H1 (cell line): Measurements from ENCODE around the gene KIAA1328. TPM values are rescaled to one million over a fixed set of nuclear protein-coding genes. Genes with fewer than 3 reads are reported as not detected.

Experiments
- CTCF ChIA-PET: fragments of 300-600 bp; sonication (Branson Sonifier 250); formaldehyde crosslinking; loops from one replicate; lab custom pipeline; 2021; ENCODE audit not compliant: partially characterized antibody; lab: Charles Lee
- POLR2A ChIA-PET: fragments of 300-600 bp; sonication (Branson Sonifier 250); formaldehyde crosslinking; loops from one replicate; lab custom pipeline; 2021; ENCODE audit warnings: inconsistent platforms; ENCODE audit not compliant: partially characterized antibody; lab: Charles Lee
- DNase-seq, 2 experiments: peaks; one replicate each; pipeline versions ENCODE4 v3.0.0 to v3.0.0-alpha.2; 2010 to 2022; ENCODE audit warnings: low spot score in 2 of 2, low read depth in 1 of 2, mixed read lengths in 1 of 2
- FAIRE-seq: peaks from 2 replicates; lab custom pipeline; 2011; peaks lifted over from hg19 to GRCh38; lab: Jason Lieb, UNC
- H2AFZ ChIP-seq: 2 replicates; pipeline ENCODE4 v1.8.1; 2012; ENCODE audit warnings: low read length, inconsistent platforms
- H2AK5ac ChIP-seq: 2 replicates; pipeline ENCODE4 v1.6.1; 2013; ENCODE audit warnings: low read depth, low read length
- H2BK120ac ChIP-seq: replicated peaks from 2 replicates; pipeline ENCODE3; 2013; ENCODE audit warnings: low read depth, low read length, inconsistent platforms
- H2BK12ac ChIP-seq: 2 replicates; pipeline ENCODE4 v1.6.1; 2013; ENCODE audit warnings: low read depth, low read length
- H2BK15ac ChIP-seq: 2 replicates; pipeline ENCODE4 v1.6.1; 2013; ENCODE audit warnings: low read length
- H2BK20ac ChIP-seq: 2 replicates; pipeline ENCODE4 v1.6.1; 2013; ENCODE audit warnings: low read length
- H2BK5ac ChIP-seq: 2 replicates; pipeline ENCODE4 v1.6.1; 2013; ENCODE audit warnings: low read depth, low read length
- H3K14ac ChIP-seq: 2 replicates; pipeline ENCODE4 v1.6.1; 2013; ENCODE audit warnings: inconsistent platforms; ENCODE audit not compliant: insufficient read length
- H3K18ac ChIP-seq: 2 replicates; pipeline ENCODE4 v1.6.1; 2013; ENCODE audit warnings: low read length; ENCODE audit errors: extremely low read depth
- H3K23ac ChIP-seq: 2 replicates; pipeline ENCODE4 v1.6.1; 2013; ENCODE audit warnings: inconsistent platforms; ENCODE audit not compliant: insufficient read length
- H3K23me2 ChIP-seq: 2 replicates; pipeline ENCODE4 v1.6.1; 2013; ENCODE audit warnings: low read depth, low read length
- H3K27ac ChIP-seq: 2 replicates; pipeline ENCODE4 v1.6.1; 2011; ENCODE audit warnings: low read depth, low read length, inconsistent platforms
- H3K27me3 ChIP-seq, 4 experiments: replicated peaks in 1 of 4; 1 replicate in 1 of 4; 2 replicates in 3 of 4; pipeline versions ENCODE4 v1.6.1 to v1.8.1; 2011 to 2013; ENCODE audit warnings: low read length in 3 of 4, mild to moderate bottlenecking in 3 of 4, inconsistent platforms in 2 of 4, mixed read lengths in 2 of 4, moderate library complexity in 1 of 4; ENCODE audit not compliant: control insufficient read depth in 3 of 4, insufficient read depth in 3 of 4; ENCODE audit errors: extremely low read depth in 1 of 4
- H3K36me3 ChIP-seq, 4 experiments: 2 replicates each; pipeline versions ENCODE4 v1.6.1 to v1.8.1; 2011 to 2013; ENCODE audit warnings: mild to moderate bottlenecking in 4 of 4, low read length in 3 of 4, moderate library complexity in 2 of 4, control low read depth in 1 of 4, inconsistent platforms in 1 of 4; ENCODE audit not compliant: insufficient read depth in 4 of 4, control insufficient read depth in 2 of 4
- H3K4ac ChIP-seq: replicated peaks from 2 replicates; pipeline ENCODE3; 2013; ENCODE audit warnings: low read length, low read depth, mixed read lengths, inconsistent platforms; ENCODE audit not compliant: insufficient read length
- H3K4me1 ChIP-seq, 4 experiments: replicated peaks in 1 of 4; 1 replicate in 1 of 4; 2 replicates in 3 of 4; pipeline versions ENCODE4 v1.6.1 to v1.8.1; 2011 to 2013; ENCODE audit warnings: low read length in 3 of 4, inconsistent platforms in 2 of 4, mixed read lengths in 1 of 4; ENCODE audit not compliant: insufficient read depth in 4 of 4, control insufficient read depth in 3 of 4
- H3K4me2 ChIP-seq, 2 experiments: 2 replicates each; pipeline versions ENCODE4 v1.6.1 to v1.8.1; 2011 to 2013; ENCODE audit warnings: low read depth in 2 of 2, low read length in 2 of 2, control low read depth in 1 of 2, inconsistent platforms in 1 of 2, mild to moderate bottlenecking in 1 of 2; ENCODE audit not compliant: insufficient read depth in 1 of 2
- H3K4me3 ChIP-seq, 4 experiments: fragments of 200-600, 300-600 bp in 1 of 4; sonication (generic), shearing (Covaris generic), sonication (Bioruptor Twin) in 1 of 4; 2 replicates each; pipeline versions ENCODE4 v1.5.1 to v1.8.1; 2011 to 2016; ENCODE audit warnings: low read length in 4 of 4, low read depth in 3 of 4, control low read depth in 2 of 4, inconsistent platforms in 2 of 4, mild to moderate bottlenecking in 2 of 4, mixed read lengths in 1 of 4, moderate library complexity in 1 of 4; ENCODE audit not compliant: insufficient read depth in 2 of 4; ENCODE audit errors: extremely low read depth in 1 of 4
- H3K56ac ChIP-seq: replicated peaks from 2 replicates; pipeline ENCODE3; 2013; ENCODE audit warnings: low read depth, mild to moderate bottlenecking, mixed read lengths, low read length, inconsistent platforms; ENCODE audit not compliant: insufficient read length
- H3K79me1 ChIP-seq: 2 replicates; pipeline ENCODE4 v1.6.1; 2013; ENCODE audit warnings: low read depth, low read length, control low read depth
- H3K79me2 ChIP-seq, 2 experiments: 2 replicates each; pipeline versions ENCODE4 v1.6.1 to v1.8.1; 2012 to 2013; ENCODE audit warnings: low read length in 2 of 2, mild to moderate bottlenecking in 2 of 2, inconsistent platforms in 1 of 2; ENCODE audit not compliant: insufficient read depth in 2 of 2, control insufficient read depth in 1 of 2
- H3K9ac ChIP-seq, 4 experiments: replicated peaks in 1 of 4; 1 replicate in 1 of 4; 2 replicates in 3 of 4; pipeline versions ENCODE4 v1.6.1 to v1.8.1; 2011 to 2013; ENCODE audit warnings: low read depth in 3 of 4, low read length in 3 of 4, control low read depth in 2 of 4, mild to moderate bottlenecking in 2 of 4, moderate library complexity in 2 of 4, inconsistent platforms in 1 of 4; ENCODE audit errors: extremely low read depth in 1 of 4
- H3K9me3 ChIP-seq, 2 experiments: 2 replicates each; pipeline versions ENCODE4 v1.6.1 to v1.8.1; 2012 to 2013; ENCODE audit warnings: mild to moderate bottlenecking in 2 of 2, moderate library complexity in 2 of 2, control low read depth in 1 of 2, inconsistent platforms in 1 of 2, low read depth in 1 of 2, low read length in 1 of 2, mixed read lengths in 1 of 2; ENCODE audit not compliant: insufficient read depth in 2 of 2
- H4K20me1 ChIP-seq, 2 experiments: replicated peaks in 1 of 2; 2 replicates each; pipeline versions ENCODE3 to v1.8.1; 2011 to 2013; ENCODE audit warnings: inconsistent platforms in 2 of 2, low read length in 2 of 2, mild to moderate bottlenecking in 1 of 2; ENCODE audit not compliant: insufficient read depth in 2 of 2, control insufficient read depth in 1 of 2
- H4K5ac ChIP-seq: 2 replicates; pipeline ENCODE4 v1.6.1; 2013; ENCODE audit warnings: low read length, low read depth, mixed read lengths, inconsistent platforms; ENCODE audit not compliant: insufficient read length
- H4K8ac ChIP-seq: 2 replicates; pipeline ENCODE4 v1.8.0; 2013; ENCODE audit warnings: mild to moderate bottlenecking, moderate library complexity, low read length, inconsistent platforms; ENCODE audit not compliant: insufficient read depth; ENCODE audit errors: extremely low read depth
- H4K91ac ChIP-seq: replicated peaks from 2 replicates; pipeline ENCODE3; 2013; ENCODE audit warnings: low read length, mixed read lengths, inconsistent platforms; ENCODE audit not compliant: insufficient read length
- BACH1 ChIP-seq: IDR thresholded peaks from 2 replicates; pipeline ENCODE4 v1.6.1; 2012; ENCODE audit warnings: low read length, improper control_type of control experiment
- CBX5 ChIP-seq: fragments of 300-800, 300-1000 bp; sonication (generic); IDR thresholded peaks from 2 replicates; pipeline ENCODE4 v1.7.1; 2016; ENCODE audit warnings: antibody characterized with exemption, low read length, low read depth
- CBX8 ChIP-seq: fragments of 300-800, 300-1000 bp; sonication (generic); IDR thresholded peaks from 2 replicates; pipeline ENCODE4 v1.7.1; 2016; ENCODE audit warnings: low read depth, low read length, borderline replicate concordance
- CREB1 ChIP-seq: IDR thresholded peaks from 2 replicates; pipeline ENCODE4 v1.6.1; 2012; ENCODE audit warnings: inconsistent platforms
- FOSL1 ChIP-seq: IDR thresholded peaks from 2 replicates; pipeline ENCODE4 v1.6.1; 2011; ENCODE audit warnings: mild to moderate bottlenecking, low read depth, low read length, moderate library complexity; ENCODE audit not compliant: insufficient read depth
- GTF2F1 ChIP-seq: IDR thresholded peaks from 2 replicates; pipeline ENCODE4 v1.6.1; 2012; ENCODE audit warnings: low read depth, low read length, improper control_type of control experiment, borderline replicate concordance
- HDAC2 ChIP-seq, 2 experiments: fragments of 300-600 bp in 1 of 2; sonication (generic) in 1 of 2; IDR thresholded peaks; 2 replicates each; pipeline ENCODE4 v1.6.1; 2011 to 2012; ENCODE audit warnings: low read depth in 2 of 2, low read length in 2 of 2, mild to moderate bottlenecking in 2 of 2, moderate library complexity in 2 of 2, borderline replicate concordance in 1 of 2, inconsistent platforms in 1 of 2
- SAP30 ChIP-seq: fragments of 300-600 bp; sonication (generic); IDR thresholded peaks from 2 replicates; pipeline ENCODE4 v1.7.1; 2012; ENCODE audit warnings: low read length, moderate library complexity, mild to moderate bottlenecking, inconsistent platforms; ENCODE audit not compliant: insufficient read depth, insufficient replicate concordance
- SIX5 ChIP-seq: IDR thresholded peaks from 2 replicates; pipeline ENCODE4 v1.6.1; 2011; ENCODE audit warnings: mild to moderate bottlenecking, low read depth, low read length
- SP1 ChIP-seq: IDR thresholded peaks from 2 replicates; pipeline ENCODE4 v1.6.1; 2011; ENCODE audit warnings: low read depth, low read length
- SRF ChIP-seq: IDR thresholded peaks from 2 replicates; pipeline ENCODE4 v1.6.1; 2011; ENCODE audit warnings: mild to moderate bottlenecking, low read depth, low read length, moderate library complexity
- WGBS, 2 experiments: shearing (Covaris generic) in 1 of 2; methylation state at CpG; one replicate each; pipeline versions ENCODE4 v1.1.6 to v1.1.7; 2013 to 2015; ENCODE audit warnings: low lambda C conversion rate in 2 of 2, mixed read lengths in 2 of 2, inconsistent platforms in 1 of 2, low coverage in 1 of 2, missing lambda C conversion rate in 1 of 2; ENCODE audit not compliant: insufficient replicate concordance in 2 of 2, insufficient coverage in 1 of 2, insufficient read length in 1 of 2; ENCODE audit errors: extremely low coverage in 1 of 2, missing lambda C conversion rate in 1 of 2; 5-methylcytosine and 5-hydroxymethylcytosine counted together
- polyA plus RNA-seq, 7 experiments: library from polyadenylated mRNA; depleted of rRNA in 3 of 7; stranded (reverse) in 5 of 7; unstranded in 2 of 7; fragments of >200 nt in 5 of 7; fragments of 200-250 nt in 2 of 7; gene quantifications; 1 replicate in 5 of 7; 2 replicates in 1 of 7; 4 replicates in 1 of 7; pipeline versions ENCODE4 v1.2.1 to v1.2.3, GENCODE V29; 2011 to 2013; ENCODE audit warnings: missing spikeins in 2 of 7, mixed read lengths in 2 of 7
- total RNA-seq: library from RNA; stranded (reverse); fragmentation: NEBNext Ultra II Directional; extraction: Animal tissue kit (Norgen Biotek cat#: 25700); gene quantifications from 2 replicates; pipeline ENCODE4 v1.2.1, GENCODE V29; 2021
- TF ChIP-seq, protein P1 (sequence below): IDR thresholded peaks from 2 replicates; pipeline ENCODE4 v1.6.1; 2012; ENCODE audit warnings: low read length, inconsistent platforms

Gene KIAA1328
- total and polyA plus RNA-seq, 2 of the 8 experiments (the other 6 are each of a cell fraction or from before 2014, with no cell fraction given) = 2.6 to 5.7 TPM

GRCh38 chr18:37124516-37124915 lies 295.6 kb downstream of the KIAA1328 start:
- H3K4me1 ChIP-seq = no peaks in the 10 kb centered on the region
- no peak overlapping the region for H3K56ac ChIP-seq
- no peak overlapping the region for H4K91ac ChIP-seq
- H3K4ac ChIP-seq = no peak overlapping the region
- no peak for TF ChIP-seq CREB1
- TF ChIP-seq FOSL1 = no peak
- no peak for TF ChIP-seq SAP30
- TF ChIP-seq SRF = no peak
- no peak for TF ChIP-seq SIX5
- no peak for TF ChIP-seq GTF2F1
- TF ChIP-seq CBX5 = no peak
- TF ChIP-seq BACH1 = no peak
- TF ChIP-seq, protein P1, sequence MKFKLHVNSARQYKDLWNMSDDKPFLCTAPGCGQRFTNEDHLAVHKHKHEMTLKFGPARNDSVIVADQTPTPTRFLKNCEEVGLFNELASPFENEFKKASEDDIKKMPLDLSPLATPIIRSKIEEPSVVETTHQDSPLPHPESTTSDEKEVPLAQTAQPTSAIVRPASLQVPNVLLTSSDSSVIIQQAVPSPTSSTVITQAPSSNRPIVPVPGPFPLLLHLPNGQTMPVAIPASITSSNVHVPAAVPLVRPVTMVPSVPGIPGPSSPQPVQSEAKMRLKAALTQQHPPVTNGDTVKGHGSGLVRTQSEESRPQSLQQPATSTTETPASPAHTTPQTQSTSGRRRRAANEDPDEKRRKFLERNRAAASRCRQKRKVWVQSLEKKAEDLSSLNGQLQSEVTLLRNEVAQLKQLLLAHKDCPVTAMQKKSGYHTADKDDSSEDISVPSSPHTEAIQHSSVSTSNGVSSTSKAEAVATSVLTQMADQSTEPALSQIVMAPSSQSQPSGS = no peak
- no peak for TF ChIP-seq CBX8
- no peak for TF ChIP-seq SP1
- TF ChIP-seq HDAC2 (IDR thresholded peaks at IDR 0.05; ENCODE audit: borderline replicate concordance in 1 of 2, low read depth in 2 of 2, low read length in 2 of 2) = no peak
- H3K4me2 ChIP-seq = no peak overlapping the region; a peak in 1 of 4 replicates
- H3K23me2 ChIP-seq = no peaks in the 10 kb centered on the region
- H2BK5ac ChIP-seq = no peak overlapping the region
- H4K5ac ChIP-seq = no peak overlapping the region
- no peak overlapping the region for H2AFZ ChIP-seq
- no peak overlapping the region for H2BK12ac ChIP-seq
- H3K4me3 ChIP-seq = no peak overlapping the region
- WGBS, 2 experiments = 75% methylated on average over 2 of the region's 2 CpGs; no CpG with 5 or more reads in 1 of the 2 experiments
- no peak overlapping the region for H3K14ac ChIP-seq
- no peaks in the 10 kb centered on the region for H3K79me1 ChIP-seq
- H3K79me2 ChIP-seq = no peaks in the 10 kb centered on the region
- H2BK15ac ChIP-seq = no peak overlapping the region
- H2BK20ac ChIP-seq = no peak overlapping the region
- no peaks in the 10 kb centered on the region for H3K36me3 ChIP-seq
- H2BK120ac ChIP-seq = no peak overlapping the region
- DNase-seq (no peak), FAIRE-seq (no peak)
- no peak overlapping the region for H3K9ac ChIP-seq
- no peaks in the 10 kb centered on the region for H4K20me1 ChIP-seq
- no peak overlapping the region for H3K23ac ChIP-seq
- H3K9me3 ChIP-seq = no peaks in the 10 kb centered on the region
- no peak overlapping the region for H2AK5ac ChIP-seq
- H3K27me3 ChIP-seq = no peaks in the 10 kb centered on the region
- CTCF ChIA-PET = interaction anchor here (1.4 kb wide), 1 partner anchor 182 kb away, joined by 4 read pairs; no protein-coding TSS in a partner anchor
- no peak overlapping the region for H3K27ac ChIP-seq
- H3K18ac ChIP-seq = no peak overlapping the region
- H4K8ac ChIP-seq = no peak overlapping the region
- POLR2A ChIA-PET = no interaction called here
